Left cardiac atrium (tissue), 4 donors: ENCODE measurements around the gene ADCK1. TPM values are rescaled to one million over a fixed set of nuclear protein-coding genes. Genes with fewer than 3 reads are reported as not detected.
"Not testable (repeated sequence)": the region's sequence is repeated elsewhere in the genome, so short reads cannot be mapped to it uniquely, and the experiment has no call there.

Experiments used
- ATAC-seq, 2 donors: fragments of 200-7000 bp; cut with Tn5 transposase; one replicate each; pipeline ENCODE4 v1.9.1; 2020; ENCODE audit warnings: mild to moderate bottlenecking in 2 of 2, moderate library complexity in 2 of 2
- DNase-seq: peaks from one replicate; pipeline ENCODE4 v3.0.0-alpha.2; 2020
- intact Hi-C, 2 donors: fragments of 100-400 bp; cut with DNase I; formaldehyde crosslinking; loops; one replicate each; pipeline versions ENCODE4 v1.14.1 to v1.15.1; 2022 to 2023
- total RNA-seq, 2 donors: library from RNA; stranded (reverse); fragmentation: NEBNext Ultra II Directional; extraction: Animal tissue kit (Norgen Biotek cat#: 25700); gene quantifications; one replicate each; pipeline ENCODE4 v1.2.1, GENCODE V29; 2021
- donor health status: DM: no; HTN: yes; CAD: no.
- donor health status: DM: no; HTN: yes; CAD: no; lungs with severe emphysema.
- donor health status: DM: yes; HTN: yes; CAD: no.
- donor health status: Dilated cardiomyopathy.

The ADCK1 gene
- total RNA-seq, 2 donors from 2014 or later = 6.4 to 8.4 TPM

DNA sequence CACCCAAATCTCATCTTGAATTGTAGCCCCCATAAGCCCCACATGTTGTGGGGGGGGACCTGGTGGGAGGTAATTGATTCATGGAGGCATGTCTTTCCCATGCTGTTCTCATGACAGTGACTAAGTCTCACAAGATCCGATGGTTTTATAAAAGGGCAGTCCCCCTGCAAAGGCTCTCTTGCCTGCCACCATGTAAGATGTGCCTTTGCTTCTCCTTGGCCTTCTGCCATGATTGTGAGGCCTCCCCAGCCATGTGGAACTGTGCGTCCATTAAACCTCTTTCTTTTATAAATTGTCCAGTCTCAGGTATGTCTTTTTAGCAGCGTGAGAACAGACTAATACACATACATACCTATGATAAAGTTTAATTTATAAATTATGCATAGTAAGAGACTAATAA is 89.0 kb downstream of the ADCK1 start:
- ATAC-seq, intact Hi-C loops, DNase-seq: not testable (repeated sequence)

GRCh38 chr14:77889971-77890442 is 90.1 kb downstream of the ADCK1 start:
- intact Hi-C loops = no loop called here
- DNase-seq (no peak), ATAC-seq (peak in 1 of 2 donors; percentile 75)

- no peak for ATAC-seq
- intact Hi-C loops = no loop called here
- DNase-seq = no peak
Observed at GRCh38 chr14:77890873-77891272, 91.0 kb downstream of the ADCK1 start.

GRCh38 chr14:77892381-77892871 is 92.5 kb downstream of the ADCK1 start:
- intact Hi-C loops = no loop called here
- DNase-seq (no peak), ATAC-seq (peak; percentile 12 to 81)

DNA sequence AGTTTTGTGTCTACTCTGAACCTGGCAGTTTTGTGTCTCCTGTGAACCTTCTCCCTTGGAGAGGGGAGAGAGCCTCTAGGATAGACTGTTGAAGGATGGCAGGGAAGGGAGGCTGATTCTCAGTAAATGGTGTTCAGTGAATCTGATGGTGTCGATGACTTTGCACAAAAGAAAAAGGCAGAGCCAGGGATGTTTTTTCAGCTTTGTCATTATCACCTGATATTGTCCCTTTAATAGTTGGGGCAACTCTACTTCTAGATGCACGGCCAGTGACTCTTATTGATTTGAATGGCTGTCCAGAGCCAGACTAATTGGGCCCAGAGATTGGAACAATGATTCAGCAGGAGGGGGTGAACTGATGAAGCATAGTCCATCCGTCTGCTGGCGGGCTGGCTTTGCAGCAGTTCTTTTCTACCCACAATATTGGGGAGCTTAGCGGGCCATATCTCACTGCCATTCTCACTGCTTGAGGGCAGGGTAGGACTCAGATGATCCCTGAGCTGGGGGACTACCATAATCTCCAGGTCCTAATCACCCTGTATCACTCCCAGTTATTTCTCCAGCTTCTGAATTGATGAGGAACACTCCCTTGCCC is 93.1 kb downstream of the ADCK1 start:
- DNase-seq (no peak), ATAC-seq (no peak)
- intact Hi-C loops = no loop called here

- DNase-seq = no peak
- intact Hi-C loops = no loop called here
- no peak for ATAC-seq
Observed at GRCh38 chr14:77897374-77897773, 97.5 kb downstream of the ADCK1 start.

GRCh38 chr14:77902811-77903210 is 102.9 kb downstream of the ADCK1 start:
- intact Hi-C loops = no loop called here
- ATAC-seq = no peak
- no peak for DNase-seq

DNA sequence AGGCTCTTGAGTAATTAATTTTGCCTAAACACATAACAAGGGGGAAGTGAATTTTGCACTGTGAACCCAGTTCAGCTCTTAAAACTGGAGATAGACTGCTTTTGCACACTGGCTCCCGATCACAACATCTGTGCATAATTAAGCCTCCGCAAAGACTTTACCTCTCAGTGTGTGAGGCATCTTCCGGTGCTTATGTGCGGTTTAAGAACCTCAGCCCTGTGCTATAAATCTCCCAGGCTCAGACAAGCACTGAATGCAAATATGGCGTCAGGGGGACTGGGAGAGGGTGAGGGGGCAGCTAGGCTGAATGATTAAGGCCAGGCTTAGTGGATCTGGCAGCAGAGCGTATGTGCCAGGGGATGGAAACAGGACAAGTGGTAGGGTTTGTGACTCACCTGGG is 103.3 kb downstream of the ADCK1 start:
- no peak for ATAC-seq
- intact Hi-C loops = no loop called here
- no peak for DNase-seq

- intact Hi-C loops = no loop called here
- DNase-seq = no peak
- ATAC-seq = no peak
Observed at GRCh38 chr14:77903937-77904617, 104.2 kb downstream of the ADCK1 start.

DNA sequence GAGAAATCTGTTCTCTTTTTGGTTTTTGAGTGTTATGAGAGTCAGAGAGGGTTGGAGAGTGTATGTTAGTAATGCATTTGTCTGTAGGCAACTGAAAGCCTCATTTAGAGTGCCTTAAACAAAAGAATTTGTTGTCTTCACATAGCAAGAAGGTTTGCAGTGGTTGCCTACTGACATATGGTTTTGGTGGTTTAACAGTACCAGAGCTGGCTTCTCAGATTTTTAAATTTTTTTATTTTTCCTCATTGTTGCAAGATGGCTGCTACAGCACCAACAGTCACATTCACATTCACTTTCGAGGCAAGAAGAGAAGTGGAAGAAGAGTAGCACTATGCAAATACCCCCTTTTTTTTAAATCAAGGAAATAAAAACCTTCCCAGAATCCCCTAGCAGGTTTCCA is 106.5 kb downstream of the ADCK1 start:
- no peak for ATAC-seq
- intact Hi-C loops = no loop called here
- DNase-seq = no peak

DNA sequence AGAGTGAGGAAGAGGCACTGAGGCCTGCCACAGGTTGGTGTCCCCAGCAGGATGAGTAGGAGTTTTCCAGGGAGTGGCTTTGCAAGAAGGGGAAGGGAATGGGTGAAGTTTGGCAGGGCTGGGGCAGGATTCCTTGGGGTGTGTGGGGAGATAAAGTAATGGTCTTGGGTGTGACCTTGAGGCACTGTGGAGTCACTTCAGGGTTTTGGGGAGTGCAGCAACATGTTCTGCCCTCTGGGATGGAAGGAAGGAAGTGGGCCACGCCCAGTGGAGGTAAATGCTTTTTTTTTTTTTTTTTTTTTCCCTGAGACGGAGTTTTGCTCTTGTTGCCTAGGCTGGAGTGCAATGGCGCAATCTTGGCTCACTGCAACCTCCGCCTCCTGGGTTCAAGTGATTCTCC is 108.9 kb downstream of the ADCK1 start:
- intact Hi-C loops = no loop called here
- DNase-seq (no peak), ATAC-seq (no peak)

- DNase-seq (no peak), ATAC-seq (no peak)
- intact Hi-C loops = no loop called here
Observed at GRCh38 chr14:77909911-77910310, 110.0 kb downstream of the ADCK1 start.

DNA sequence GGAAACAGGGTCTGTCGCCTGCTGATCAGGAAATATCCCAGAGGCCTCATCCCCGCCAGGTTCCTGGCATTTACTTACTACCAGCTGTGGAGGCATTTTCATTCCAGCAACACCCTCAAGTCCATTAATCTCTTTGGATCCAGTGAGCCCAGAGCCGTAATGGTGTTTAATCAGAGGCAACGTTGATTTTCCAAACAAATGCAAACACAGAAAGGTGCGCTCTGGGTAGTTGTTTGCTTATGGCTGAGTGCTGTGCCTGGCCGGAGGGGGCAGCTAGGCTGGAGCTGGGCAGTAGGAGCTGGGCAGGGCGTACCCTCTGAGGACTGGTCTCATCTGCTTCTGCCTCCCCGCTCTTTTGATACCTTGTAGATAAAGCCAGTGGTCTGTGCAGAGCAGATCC is 110.6 kb downstream of the ADCK1 start:
- DNase-seq (no peak), ATAC-seq (no peak)
- intact Hi-C loops = no loop called here

DNA sequence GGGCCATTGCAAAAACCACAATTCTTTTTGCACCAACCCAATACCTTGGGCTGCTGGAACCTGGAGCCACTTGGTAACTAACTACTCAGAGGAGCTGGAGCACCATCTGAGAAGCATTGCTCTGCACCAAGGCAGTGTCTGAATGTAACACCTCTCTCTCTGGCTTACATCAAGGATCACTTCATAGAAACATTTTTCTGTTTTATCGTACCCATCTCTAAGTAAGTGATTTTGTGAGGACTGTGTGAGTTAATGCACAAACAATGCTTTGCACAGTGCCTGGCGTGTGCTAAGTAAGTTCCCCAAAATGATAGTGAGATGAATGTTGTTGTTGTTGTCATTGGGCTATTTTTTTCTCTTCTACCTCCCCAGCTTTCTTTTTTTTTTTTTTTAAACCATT is 111.4 kb downstream of the ADCK1 start:
- no peak for ATAC-seq
- intact Hi-C loops = no loop called here
- DNase-seq = no peak

- intact Hi-C loops = no loop called here
- ATAC-seq (no peak), DNase-seq (no peak)
Observed at GRCh38 chr14:77912754-77913556, 113.0 kb downstream of the ADCK1 start.

GRCh38 chr14:77914073-77914721 is 114.3 kb downstream of the ADCK1 start:
- intact Hi-C loops = no loop called here
- DNase-seq (no peak), ATAC-seq (no peak)

- intact Hi-C loops, DNase-seq, ATAC-seq: not testable (repeated sequence)
Observed at GRCh38 chr14:77915390-77915789, 115.5 kb downstream of the ADCK1 start.

- ATAC-seq (no peak), DNase-seq (no peak)
- intact Hi-C loops = no loop called here
Observed at GRCh38 chr14:77917491-77918201, 117.7 kb downstream of the ADCK1 start.

- no peak for DNase-seq
- intact Hi-C loops = no loop called here
- no peak for ATAC-seq
Observed at GRCh38 chr14:77918448-77918847, 118.5 kb downstream of the ADCK1 start.
